PC-3 (cell line): ENCODE results near the gene CLDN20.

Source experiments
- EZH2phosphoT487 ChIP-seq: fragments of 300-600 bp; sonication (generic); IDR thresholded peaks from 2 replicates; pipeline ENCODE4 v1.6.1; 2018; ENCODE audit warnings: mild to moderate bottlenecking, antibody characterized with exemption, low read length, borderline replicate concordance
- TF ChIP-seq, protein P1 (sequence below): fragments of 300-600 bp; sonication (generic); conservative IDR thresholded peaks from 2 replicates; pipeline ENCODE4 v1.5.1; 2017; ENCODE audit warnings: antibody characterized with exemption, low read depth, mild to moderate bottlenecking, low read length

DNA sequence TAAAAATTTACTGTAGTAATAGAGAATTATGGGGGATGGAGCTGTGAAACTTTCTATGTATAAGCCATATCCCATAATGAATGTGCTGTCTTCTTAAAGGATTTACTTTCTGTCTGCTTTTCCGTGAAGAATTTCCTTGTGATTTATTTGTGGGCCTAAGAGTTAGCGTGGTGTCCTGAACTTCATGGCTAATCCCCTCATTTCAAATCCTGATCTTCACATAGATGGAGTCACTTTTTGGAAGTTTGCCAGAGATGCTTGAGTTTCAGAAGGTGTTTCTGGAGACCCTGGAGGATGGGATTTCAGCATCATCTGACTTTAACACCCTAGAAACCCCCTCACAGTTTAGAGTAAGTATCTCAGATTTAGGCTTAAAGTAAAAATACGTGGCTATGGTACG, 19.4 kb upstream of the CLDN20 start:
- TF ChIP-seq, protein P1, sequence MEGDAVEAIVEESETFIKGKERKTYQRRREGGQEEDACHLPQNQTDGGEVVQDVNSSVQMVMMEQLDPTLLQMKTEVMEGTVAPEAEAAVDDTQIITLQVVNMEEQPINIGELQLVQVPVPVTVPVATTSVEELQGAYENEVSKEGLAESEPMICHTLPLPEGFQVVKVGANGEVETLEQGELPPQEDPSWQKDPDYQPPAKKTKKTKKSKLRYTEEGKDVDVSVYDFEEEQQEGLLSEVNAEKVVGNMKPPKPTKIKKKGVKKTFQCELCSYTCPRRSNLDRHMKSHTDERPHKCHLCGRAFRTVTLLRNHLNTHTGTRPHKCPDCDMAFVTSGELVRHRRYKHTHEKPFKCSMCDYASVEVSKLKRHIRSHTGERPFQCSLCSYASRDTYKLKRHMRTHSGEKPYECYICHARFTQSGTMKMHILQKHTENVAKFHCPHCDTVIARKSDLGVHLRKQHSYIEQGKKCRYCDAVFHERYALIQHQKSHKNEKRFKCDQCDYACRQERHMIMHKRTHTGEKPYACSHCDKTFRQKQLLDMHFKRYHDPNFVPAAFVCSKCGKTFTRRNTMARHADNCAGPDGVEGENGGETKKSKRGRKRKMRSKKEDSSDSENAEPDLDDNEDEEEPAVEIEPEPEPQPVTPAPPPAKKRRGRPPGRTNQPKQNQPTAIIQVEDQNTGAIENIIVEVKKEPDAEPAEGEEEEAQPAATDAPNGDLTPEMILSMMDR = no peak
- no peak for TF ChIP-seq EZH2phosphoT487
